HG03039 (cell line): ENCODE measurements around the gene SLC25A27.

ENCODE experiments used
- ATAC-seq: cut with Tn5 transposase; IDR thresholded peaks from one replicate; pipeline ENCODE4 v1.9.1; 2021; ENCODE audit warnings: mild to moderate bottlenecking, moderate library complexity; ENCODE audit not compliant: unreplicated experiment

The SLC25A27 gene

DNA sequence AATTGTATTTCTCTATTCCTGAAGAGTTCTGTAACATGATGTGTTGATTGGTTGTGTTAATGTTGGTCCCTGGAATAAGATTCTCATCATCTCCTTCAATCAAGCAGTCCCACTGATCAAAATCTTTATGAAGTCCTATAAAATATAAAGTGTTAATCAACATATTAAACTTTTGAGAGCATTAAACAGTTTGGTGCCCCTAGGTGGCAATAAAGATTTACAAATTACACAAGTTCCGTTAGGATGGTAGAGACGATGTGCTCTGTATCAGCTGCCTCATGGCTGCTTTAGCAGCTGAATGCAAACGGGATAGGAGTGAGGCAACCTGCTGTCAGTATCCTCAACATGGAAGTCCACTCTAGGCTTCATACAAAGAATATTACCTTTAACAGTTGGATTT lies 51.8 kb downstream of the SLC25A27 start:
- ATAC-seq, result no peak

DNA sequence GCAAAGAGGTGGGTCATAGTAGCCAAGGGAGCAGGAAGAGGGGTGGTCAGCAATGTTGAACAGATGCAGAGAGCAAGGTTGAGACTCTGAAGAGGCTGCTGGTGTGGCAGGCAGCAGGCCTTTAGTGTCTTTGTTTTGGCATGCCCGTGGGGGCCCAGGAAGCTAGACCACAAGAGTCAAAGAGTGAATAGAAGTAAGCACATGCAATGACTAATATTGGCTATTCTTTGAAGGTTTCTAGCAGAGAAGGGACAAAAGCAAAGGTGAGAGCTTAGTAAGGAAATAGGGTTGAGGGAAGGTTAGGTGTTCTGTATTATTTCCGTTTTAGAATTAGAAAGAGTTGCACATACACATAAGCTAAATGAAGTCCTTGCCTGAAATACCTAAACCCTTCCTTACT lies 53.7 kb downstream of the SLC25A27 start:
- ATAC-seq, result no peak

DNA sequence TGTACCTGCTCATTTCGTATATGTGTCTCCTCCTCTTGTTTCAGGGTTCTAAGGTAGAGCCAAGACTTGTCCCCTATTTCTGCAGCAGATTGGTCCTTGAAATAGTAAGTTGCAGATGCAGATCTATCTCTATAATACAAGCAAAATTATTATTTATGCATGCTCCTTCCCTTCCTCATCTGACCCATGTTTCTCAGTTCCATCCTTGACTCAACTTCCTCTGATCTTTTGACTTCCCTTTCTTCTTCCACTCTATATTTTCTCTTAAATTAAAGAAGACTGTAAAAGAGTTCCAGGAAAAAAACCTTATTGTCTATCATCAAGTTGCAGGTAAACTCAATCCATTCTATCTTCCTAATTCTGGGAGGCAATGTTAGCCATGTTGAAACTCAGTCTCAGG lies 58.7 kb downstream of the SLC25A27 start:
- ATAC-seq, result no peak

DNA sequence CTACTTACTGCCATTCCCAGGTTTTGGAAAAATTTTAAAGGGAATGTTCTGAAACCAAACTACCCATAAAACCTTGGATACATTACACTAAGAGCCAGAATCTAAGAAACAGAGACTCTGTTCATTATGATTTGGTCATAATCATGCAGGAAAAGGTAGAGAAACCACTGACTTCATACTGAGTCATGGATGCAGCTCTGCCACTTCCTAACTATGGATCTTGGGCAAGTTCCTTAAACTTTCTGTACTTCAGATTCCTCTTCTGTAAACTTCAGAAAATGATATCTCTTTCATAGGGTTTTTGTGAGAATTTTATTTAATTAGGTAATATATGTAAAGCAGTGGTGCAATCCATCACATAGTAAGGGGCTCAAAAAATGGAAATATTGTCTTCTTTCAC lies 62.4 kb downstream of the SLC25A27 start:
- ATAC-seq, result no peak

DNA sequence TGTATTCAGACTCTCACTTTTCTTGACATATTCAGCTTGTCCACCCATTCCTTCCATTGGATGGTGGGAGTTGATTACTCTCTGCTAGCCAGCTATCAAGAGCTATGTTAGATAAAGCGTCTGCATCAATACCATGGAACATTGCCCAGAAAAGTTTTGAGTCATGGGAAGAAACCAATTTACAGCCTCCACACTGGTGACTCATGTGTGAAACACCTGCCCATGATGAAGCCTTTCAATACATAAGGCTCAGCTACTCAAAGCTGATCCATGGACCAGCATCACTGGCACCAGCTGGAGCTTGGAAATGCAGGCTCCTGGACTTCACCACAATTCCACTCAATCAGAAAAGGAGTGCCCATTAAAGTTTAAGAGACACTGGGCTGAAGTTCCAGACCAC lies 66.3 kb downstream of the SLC25A27 start:
- no peak for ATAC-seq

DNA sequence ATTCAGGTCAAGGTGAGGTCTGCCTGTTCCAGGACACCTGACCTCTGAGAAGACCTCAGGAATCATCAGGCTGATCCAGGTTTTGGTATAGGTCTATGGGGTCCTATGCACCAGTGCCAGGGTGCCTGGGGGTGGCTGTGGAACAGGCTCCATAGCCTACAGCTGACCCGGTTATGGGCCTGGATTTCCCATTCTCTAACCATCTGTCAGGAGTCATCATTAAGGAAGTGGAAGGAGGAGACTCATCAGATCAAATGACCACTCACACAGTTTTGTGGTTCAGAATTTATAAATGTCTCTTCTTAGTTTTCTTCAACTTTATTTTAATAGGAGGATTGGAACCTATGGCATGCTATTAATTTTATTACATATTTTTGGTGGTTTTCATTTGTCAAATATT lies 67.6 kb downstream of the SLC25A27 start:
- no peak for ATAC-seq
